CD4-positive, alpha-beta T cell treated with Interleukin-17A for 4 hours (primary cell): ENCODE results near the gene CDKAL1.
"Not testable (repeated sequence)": the region's sequence is repeated elsewhere in the genome, so short reads cannot be mapped to it uniquely, and the experiment has no call there.

Experiments used
- DNase-seq: peaks from one replicate; pipeline ENCODE4 v3.0.0-alpha.2; 2020; ENCODE audit warnings: mixed read lengths

The CDKAL1 gene

GRCh38 chr6:20534295-20535262 is at the start of gene CDKAL1:
Gene CDKAL1 (plus strand): TSS chr6:20534457. CDS start chr6:20546351, 11,894 bp downstream.
- DNase-seq, result peak; percentile 88

GRCh38 chr6:20486641-20487040 is 47.6 kb upstream of the CDKAL1 start:
- DNase-seq, result no peak

GRCh38 chr6:20487669-20488375 is 46.4 kb upstream of the CDKAL1 start:
- DNase-seq, result no peak

GRCh38 chr6:20490591-20490990 is 43.7 kb upstream of the CDKAL1 start:
- DNase-seq, result no peak

- no peak for DNase-seq
These were observed 42.2 kb upstream of the CDKAL1 start for GRCh38 chr6:20492099-20492498.

- no peak for DNase-seq
These were observed 36.8 kb upstream of the CDKAL1 start for GRCh38 chr6:20497216-20498040.

- no peak for DNase-seq
These were observed 36.2 kb upstream of the CDKAL1 start for GRCh38 chr6:20498041-20498385.

- no peak for DNase-seq
These were observed 25.0 kb upstream of the CDKAL1 start for GRCh38 chr6:20509212-20509611.

- DNase-seq, result no peak
These were observed 22.4 kb upstream of the CDKAL1 start for GRCh38 chr6:20511852-20512251.

GRCh38 chr6:20525208-20525607 is 9.0 kb upstream of the CDKAL1 start:
- DNase-seq, result not testable (repeated sequence)

- not testable (repeated sequence) for DNase-seq
These were observed 5.2 kb upstream of the CDKAL1 start for GRCh38 chr6:20529086-20529448.

GRCh38 chr6:20532881-20533280 is 1.4 kb upstream of the CDKAL1 start:
- no peak for DNase-seq

- no peak for DNase-seq
These were observed 437 bp upstream of the CDKAL1 start for GRCh38 chr6:20533746-20534294.

GRCh38 chr6:20538131-20538662 is 3.9 kb downstream of the CDKAL1 start:
- DNase-seq, result no peak

- DNase-seq, result no peak
These were observed 4.7 kb downstream of the CDKAL1 start for GRCh38 chr6:20538907-20539306.

GRCh38 chr6:20539387-20539786 is 5.1 kb downstream of the CDKAL1 start:
- no peak for DNase-seq

- DNase-seq, result no peak
These were observed 6.4 kb downstream of the CDKAL1 start for GRCh38 chr6:20540683-20541082.

- DNase-seq, result no peak
These were observed 7.1 kb downstream of the CDKAL1 start for GRCh38 chr6:20541382-20541781.

- no peak for DNase-seq
These were observed 8.8 kb downstream of the CDKAL1 start for GRCh38 chr6:20542927-20543602.

- DNase-seq, result no peak
These were observed 14.0 kb downstream of the CDKAL1 start for GRCh38 chr6:20548264-20548663.

GRCh38 chr6:20549398-20549797 is 15.1 kb downstream of the CDKAL1 start:
- not testable (repeated sequence) for DNase-seq

- no peak for DNase-seq
These were observed 20.1 kb downstream of the CDKAL1 start for GRCh38 chr6:20554326-20554725.
